HS-5 (cell line): Measurements from ENCODE around the gene KLHL14.
"Not testable (repeated sequence)": the region's sequence is repeated elsewhere in the genome, so short reads cannot be mapped to it uniquely, and the experiment has no call there.

Experiments
- DNase-seq: peaks from one replicate; pipeline ENCODE4 v3.0.0-alpha.2; 2012; ENCODE audit warnings: low read depth

KLHL14 gene

DNA sequence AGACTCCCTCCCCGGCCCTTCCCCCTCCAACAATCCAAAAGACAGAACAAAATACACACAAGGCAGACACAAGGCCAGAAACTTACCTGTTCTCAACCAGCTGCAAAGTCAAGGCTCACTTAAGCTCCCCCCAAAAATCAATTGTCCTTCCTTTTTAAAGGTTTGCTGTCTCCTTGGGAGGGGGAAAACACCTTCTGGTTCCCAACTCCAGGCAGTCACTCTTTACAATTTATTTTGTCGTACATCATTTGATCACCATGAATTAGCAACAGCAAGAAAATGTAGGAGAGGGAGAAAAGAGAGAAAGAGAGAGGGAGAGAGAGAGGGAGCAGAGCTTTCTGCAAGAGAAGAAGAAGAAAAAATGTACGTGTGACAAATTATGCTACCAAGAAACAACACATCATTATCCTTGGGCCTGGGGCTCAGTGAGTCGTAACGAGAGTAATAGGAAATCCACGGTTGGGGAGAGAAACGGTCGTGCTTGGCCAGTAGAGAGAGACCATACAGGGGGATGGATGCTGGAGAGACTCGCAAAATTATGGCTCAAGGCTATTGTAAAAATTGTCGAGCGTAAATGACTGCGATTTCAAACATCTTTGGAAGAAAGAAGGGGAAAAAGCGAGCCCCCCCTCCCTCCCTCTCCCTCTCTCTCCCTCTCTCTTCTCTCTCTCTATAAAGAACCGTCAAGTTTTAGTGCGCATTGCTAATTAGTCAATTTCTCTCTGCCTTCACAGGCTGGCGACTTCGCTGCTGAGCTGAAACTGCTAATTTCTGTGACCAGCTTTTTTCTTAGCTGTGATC is at the start of gene KLHL14:
Gene KLHL14 (minus strand): TSS at position 443 of the 801 bp plus-strand sequence. CDS start 2,432 bp downstream, outside the sequence.
- no peak for DNase-seq

DNA sequence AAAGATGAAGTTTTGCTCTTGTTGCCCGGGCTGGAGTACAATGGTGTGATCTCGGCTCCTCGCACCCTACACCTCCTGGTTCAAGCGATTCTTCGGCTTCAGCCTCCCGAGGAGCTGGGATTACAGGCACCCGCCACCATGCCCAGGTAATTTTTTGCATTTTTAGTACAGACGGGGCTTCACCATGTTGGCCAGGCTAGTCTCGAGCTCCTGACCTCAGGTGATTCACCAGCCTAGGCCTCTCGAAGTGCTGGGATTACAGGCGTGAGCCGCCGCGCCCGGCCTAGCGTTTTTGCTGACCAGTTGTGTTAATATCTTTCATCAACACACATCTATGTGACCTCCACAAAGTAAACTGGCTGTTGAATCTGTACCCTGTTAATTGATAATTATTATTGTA is 49.4 kb upstream of the KLHL14 start:
- DNase-seq, result no peak

DNA sequence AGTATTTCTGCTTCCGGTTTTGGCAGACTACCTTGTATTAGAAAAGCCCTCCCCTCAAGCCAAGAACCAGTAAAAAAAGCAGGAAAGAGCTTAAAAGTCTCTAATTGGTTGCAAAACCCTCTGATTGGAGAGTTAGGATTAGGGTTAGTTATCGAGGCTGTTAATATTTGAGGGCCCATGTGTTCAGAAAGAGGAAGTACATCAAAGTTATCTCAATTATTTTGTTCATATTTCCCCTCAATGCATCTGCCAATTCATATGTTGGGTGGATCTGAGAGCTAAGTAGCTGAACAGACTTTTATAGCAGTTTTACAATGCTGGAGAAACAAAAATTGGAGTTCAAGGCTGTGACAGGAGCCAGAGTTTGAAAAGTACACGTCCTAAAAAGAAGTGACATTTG is 43.1 kb upstream of the KLHL14 start:
- DNase-seq, result no peak

GRCh38 chr18:32812342-32812741 is 39.5 kb upstream of the KLHL14 start:
- no peak for DNase-seq

DNA sequence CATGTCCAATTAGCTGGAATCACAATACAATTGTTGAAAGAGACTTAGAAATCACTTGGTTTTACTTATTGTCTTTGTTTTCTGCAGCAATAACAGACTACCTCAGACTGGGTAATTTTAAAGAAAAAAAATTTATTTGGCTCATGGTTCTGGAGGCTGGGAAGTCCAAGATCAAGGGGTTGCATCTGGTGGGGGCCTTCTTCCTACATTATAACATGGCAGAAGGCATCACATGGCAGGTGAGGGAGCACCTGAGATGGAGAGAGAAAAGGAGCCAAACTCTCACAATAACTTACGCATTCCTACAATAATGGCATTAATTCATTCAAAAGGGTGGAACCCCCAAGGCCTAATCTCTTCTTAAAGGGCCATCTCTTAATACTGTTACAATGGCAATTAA is 37.5 kb upstream of the KLHL14 start:
- DNase-seq, result no peak

DNA sequence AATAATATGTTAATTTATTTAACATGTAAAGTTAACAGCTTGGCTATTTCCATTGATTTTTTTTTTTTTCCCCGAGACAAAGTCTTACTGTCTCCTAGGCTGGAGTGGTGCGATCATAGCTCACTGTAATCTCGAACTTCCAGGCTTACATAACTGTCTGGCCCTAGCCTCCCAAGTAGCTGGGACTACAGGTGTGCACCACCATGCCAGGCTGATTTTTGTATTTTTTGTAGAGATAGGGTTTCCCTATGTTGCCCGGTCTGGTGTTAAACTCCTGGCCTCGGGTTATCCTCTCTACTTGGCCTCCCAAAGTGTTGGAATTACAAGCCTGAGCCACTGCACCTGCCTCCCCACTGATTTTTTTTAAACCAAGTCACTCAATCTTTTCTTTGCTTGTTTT is 32.5 kb upstream of the KLHL14 start:
- DNase-seq, result no peak

GRCh38 chr18:32804134-32804888 is 31.5 kb upstream of the KLHL14 start:
- DNase-seq, result no peak

GRCh38 chr18:32803568-32803967 is 30.7 kb upstream of the KLHL14 start:
- no peak for DNase-seq

DNA sequence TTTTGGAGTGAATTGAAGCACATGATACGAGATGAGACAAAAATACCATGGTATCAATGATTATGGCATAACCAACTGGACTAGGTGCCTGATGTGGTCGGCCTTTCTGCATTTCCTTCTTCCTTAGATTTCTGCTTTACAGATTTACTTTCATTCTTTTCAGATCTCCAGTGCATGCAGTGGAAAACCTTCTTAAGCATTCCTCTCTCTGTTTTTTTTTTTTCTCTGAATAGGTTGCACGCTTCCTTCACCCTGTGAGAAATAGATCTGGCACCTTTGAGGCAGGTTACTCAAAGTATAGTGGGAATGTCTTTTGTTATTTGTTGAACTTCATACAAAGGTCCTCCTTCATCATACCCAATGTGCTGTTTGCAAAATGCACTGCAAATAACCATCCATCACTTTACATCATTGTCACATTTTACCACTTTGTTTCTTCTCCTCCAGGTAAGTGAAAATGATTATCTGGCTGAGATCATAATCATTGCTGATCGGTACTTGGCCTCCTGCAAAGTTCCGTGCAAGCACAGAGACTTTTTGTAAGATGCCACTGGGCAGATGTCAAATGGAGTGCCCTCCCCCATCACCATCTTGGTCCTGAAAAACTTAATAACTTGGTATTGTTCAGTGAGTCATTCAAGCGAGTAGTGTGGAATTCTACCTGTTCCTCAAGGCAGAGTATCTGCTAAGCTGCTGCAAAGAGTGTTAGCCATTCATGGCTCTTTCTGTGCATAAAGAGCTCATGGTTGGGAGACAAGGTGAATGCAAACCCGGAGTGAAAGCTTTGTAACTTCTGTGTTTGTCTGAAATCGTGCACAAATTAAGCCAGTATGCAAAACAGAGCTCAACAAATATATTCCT is 30.0 kb upstream of the KLHL14 start:
- DNase-seq, result no peak

DNA sequence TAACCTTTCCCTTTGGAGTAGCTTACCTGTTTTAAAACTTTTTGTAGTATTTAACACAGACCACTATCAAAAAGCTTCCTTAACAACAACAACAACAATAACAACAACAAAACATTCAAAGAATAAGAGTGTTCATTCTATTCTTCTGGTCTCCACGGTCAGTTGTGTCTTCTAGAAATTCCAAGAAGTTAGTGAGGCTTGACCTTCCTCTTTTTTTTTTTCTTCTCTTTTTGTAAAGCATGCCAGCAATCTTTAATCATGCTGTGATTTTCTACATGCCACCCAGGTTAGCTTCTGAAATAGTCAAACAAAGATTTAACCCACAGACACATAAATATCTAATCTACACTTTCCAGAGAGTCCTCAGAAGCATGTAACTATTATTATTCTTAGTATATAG is 28.4 kb upstream of the KLHL14 start:
- DNase-seq, result no peak

DNA sequence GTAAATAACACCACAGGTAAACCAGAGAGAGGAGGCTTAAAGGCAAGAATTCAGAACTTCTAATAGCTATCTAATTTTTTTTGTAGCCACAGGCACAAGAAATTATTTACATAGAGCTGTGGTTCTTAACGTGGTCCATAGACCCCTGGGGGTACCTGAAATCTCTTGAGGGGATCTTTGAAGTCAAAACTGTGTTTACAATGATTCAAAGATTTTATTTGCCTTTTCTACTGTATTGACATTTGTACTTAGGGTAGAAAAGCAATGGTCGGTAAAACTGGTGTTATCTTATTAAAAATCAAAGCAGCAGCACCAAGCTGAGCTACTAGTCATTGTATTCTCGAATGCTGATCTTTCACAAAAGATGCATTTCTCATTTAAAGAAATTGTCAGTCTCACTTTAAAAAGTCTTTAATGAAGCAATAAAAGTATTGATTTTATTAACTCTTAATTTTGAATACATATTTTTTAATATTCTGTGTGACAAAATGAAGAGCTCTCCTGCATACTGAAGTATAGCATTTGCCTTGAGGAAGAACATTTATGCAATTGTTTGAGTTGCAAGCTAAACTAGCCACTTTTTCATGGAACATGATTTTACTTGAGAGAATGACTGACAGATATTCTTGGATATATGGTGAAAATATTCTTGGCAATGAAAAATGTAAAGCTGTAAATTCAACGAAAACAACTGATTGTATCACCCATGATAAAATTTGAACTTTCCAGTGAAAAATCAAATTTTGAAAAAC is 25.6 kb upstream of the KLHL14 start:
- DNase-seq, result no peak

- not testable (repeated sequence) for DNase-seq
Measured at GRCh38 chr18:32794667-32795066, 21.8 kb upstream of the KLHL14 start.

- DNase-seq, result no peak
Measured at GRCh38 chr18:32779010-32779409, 6.2 kb upstream of the KLHL14 start.

DNA sequence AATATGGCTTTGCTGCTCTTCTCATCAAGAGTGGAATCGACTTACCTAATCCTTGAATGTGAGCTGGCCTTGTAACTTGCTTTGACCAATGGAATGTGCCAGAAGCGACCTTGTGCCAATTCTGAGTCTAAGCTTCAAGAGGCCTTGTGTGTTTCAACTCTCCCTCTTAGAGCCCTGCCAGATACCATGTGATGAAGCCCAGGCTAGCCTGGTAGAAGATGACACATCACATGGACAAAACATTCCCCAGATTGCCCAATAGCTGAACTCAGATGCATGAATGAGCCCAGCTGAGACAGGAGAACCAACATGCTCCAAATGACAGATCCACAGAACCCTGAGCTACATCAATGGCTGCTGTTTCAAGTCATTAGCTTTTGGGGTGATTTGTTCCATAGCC is 4.2 kb upstream of the KLHL14 start:
- peak; percentile 0 for DNase-seq

- DNase-seq, result no peak
Measured at GRCh38 chr18:32776561-32776960, 3.7 kb upstream of the KLHL14 start.

- DNase-seq, result no peak
Measured at GRCh38 chr18:32775628-32776027, 2.8 kb upstream of the KLHL14 start.

- DNase-seq, result no peak
Measured at GRCh38 chr18:32773382-32773712, 524 bp upstream of the KLHL14 start.

DNA sequence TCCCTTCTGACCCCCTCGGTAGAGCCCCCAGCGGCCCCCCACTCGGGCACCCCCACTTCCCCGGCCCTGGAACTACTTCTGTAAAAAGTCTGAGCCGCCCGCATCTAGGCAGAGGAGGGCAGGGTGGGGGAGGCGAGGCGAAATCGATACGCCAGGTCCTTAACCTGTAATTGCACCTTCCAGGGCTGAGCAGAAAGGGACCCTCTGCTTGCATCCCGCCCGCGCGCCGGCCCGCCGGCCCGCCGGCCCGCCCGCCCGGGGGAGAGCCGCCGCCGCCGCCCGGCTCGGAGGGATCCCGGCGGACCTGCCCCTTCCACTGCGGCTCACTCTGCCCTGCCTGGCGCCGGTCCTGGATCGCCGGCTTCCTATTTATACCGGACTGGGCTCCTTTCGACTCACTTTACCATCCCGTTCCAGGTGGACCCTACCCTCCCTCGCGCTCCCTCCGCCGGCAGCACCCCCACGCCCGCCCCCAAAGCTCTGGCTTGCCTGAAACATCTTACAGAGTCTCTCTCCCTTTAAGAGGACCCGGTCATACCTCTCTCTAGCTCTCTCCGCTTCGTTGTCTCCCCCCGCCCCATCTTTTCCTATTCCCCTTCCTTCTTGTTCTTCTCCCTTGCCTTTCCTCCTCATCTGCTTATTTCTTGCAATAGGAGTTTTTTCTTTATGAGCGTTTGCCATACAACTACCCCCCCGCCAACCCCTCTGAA is 797 bp downstream of the KLHL14 start:
- no peak for DNase-seq

GRCh38 chr18:32771169-32771751 is 1.6 kb downstream of the KLHL14 start:
- DNase-seq, result no peak

- DNase-seq, result no peak
Measured at GRCh38 chr18:32770666-32771168, 2.1 kb downstream of the KLHL14 start.
